Spleen (tissue), 11 donors: ENCODE results near the gene MSH3. TPM values are rescaled to one million over a fixed set of nuclear protein-coding genes. Genes with fewer than 3 reads are reported as not detected.
A peak's percentile ranks its signal among the peaks of the same experiment; 100 is the strongest.

Source experiments
- DNase-seq: peaks from one replicate; pipeline ENCODE4 v3.0.0-alpha.2; 2020
- H3K27ac ChIP-seq, 8 donors: fragments of 200-600 bp; sonication (generic) in 7 of 8; 1 replicate in 4 of 8; 2 replicates in 4 of 8; pipeline versions ENCODE4 v1.5.0 to v1.8.0; 2016 to 2021; ENCODE audit warnings: inconsistent platforms in 4 of 8, mild to moderate bottlenecking in 4 of 8, moderate library complexity in 1 of 8
- H3K27me3 ChIP-seq, 7 donors: fragments of 200-600 bp; sonication (generic) in 6 of 7; replicated peaks in 1 of 7; 1 replicate in 4 of 7; 2 replicates in 3 of 7; pipeline versions ENCODE4 v1.5.0 to v1.8.0; 2016 to 2021; ENCODE audit warnings: inconsistent platforms in 3 of 7, mild to moderate bottlenecking in 1 of 7
- H3K36me3 ChIP-seq, 6 donors: fragments of 200-600 bp; sonication (generic) in 5 of 6; 1 replicate in 4 of 6; 2 replicates in 2 of 6; pipeline versions ENCODE4 v1.5.0 to v1.8.0; 2016 to 2021; ENCODE audit warnings: inconsistent platforms in 2 of 6
- H3K4me1 ChIP-seq, 6 donors: fragments of 200-600 bp; sonication (generic) in 5 of 6; 1 replicate in 3 of 6; 2 replicates in 3 of 6; pipeline versions ENCODE4 v1.5.0 to v1.8.0; 2016 to 2021; ENCODE audit warnings: inconsistent platforms in 3 of 6
- H3K4me3 ChIP-seq, 8 donors: fragments of 200-600 bp; sonication (generic) in 7 of 8; 1 replicate in 4 of 8; 2 replicates in 4 of 8; pipeline versions ENCODE4 v1.5.0 to v1.8.0; 2016 to 2021; ENCODE audit warnings: inconsistent platforms in 4 of 8, mild to moderate bottlenecking in 4 of 8, moderate library complexity in 2 of 8
- H3K9me3 ChIP-seq, 8 donors: fragments of 200-600 bp; sonication (generic) in 7 of 8; 1 replicate in 4 of 8; 2 replicates in 4 of 8; pipeline versions ENCODE4 v1.5.0 to v1.8.0; 2016 to 2021; ENCODE audit warnings: inconsistent platforms in 4 of 8
- POLR2A ChIP-seq, 3 donors: fragments of 450-650 bp; IDR thresholded peaks; one replicate each; pipeline ENCODE4 v1.5.1; 2017; ENCODE audit warnings: antibody characterized with exemption in 3 of 3, mild to moderate bottlenecking in 1 of 3
- POLR2AphosphoS5 ChIP-seq, 3 donors: sonication (generic); formaldehyde crosslinking; IDR thresholded peaks; one replicate each; pipeline ENCODE4 v1.5.1; 2017; ENCODE audit warnings: antibody characterized with exemption in 3 of 3
- WGBS, 5 donors: extraction: QIAGEN DNeasy Blood & Tissue Kit in 3 of 5; methylation state at CpG; one replicate each; pipeline versions ENCODE4 v1.1.5 to v1.1.7; 2013 to 2018; 5-methylcytosine and 5-hydroxymethylcytosine counted together
- intact Hi-C: fragments of 100-400 bp; cut with DNase I; formaldehyde crosslinking; loops from one replicate; pipeline ENCODE4 v1.15.0; 2023; ENCODE audit warnings: low total_unique reads
- polyA plus RNA-seq, 3 donors: library from polyadenylated mRNA; stranded (reverse); fragments of 200-250 nt; gene quantifications; one replicate each; pipeline ENCODE4 v1.2.1, GENCODE V29; 2013
- total RNA-seq, 7 donors: library from RNA; depleted of rRNA in 3 of 7; stranded (reverse); fragments of >200 nt in 3 of 7; fragmentation: NEBNext Ultra II Directional in 4 of 7; extraction: Animal tissue kit (Norgen Biotek cat#: 25700) in 4 of 7; gene quantifications; one replicate each; pipeline versions ENCODE4 v1.1.0 to v1.2.1, GENCODE V29; 2016 to 2021
- TF ChIP-seq, protein P1 (sequence below), 11 experiments: fragments of 200-600 bp in 7 of 11; fragments of 450-650 bp in 4 of 11; sonication (generic) in 4 of 11; IDR thresholded peaks in 8 of 11; conservative IDR thresholded peaks in 3 of 11; 1 replicate in 7 of 11; 2 replicates in 4 of 11; pipeline versions ENCODE4 v1.4.0 to v1.8.0; 2016 to 2021; ENCODE audit warnings: antibody characterized with exemption in 11 of 11, inconsistent platforms in 4 of 11, mild to moderate bottlenecking in 1 of 11
- donor health status: healthy with polysubstance abuse.
- donor health status: DM: no; HTN: no; CAD: no; lungs with moderate emphysema.
- donor health status: DM: no; HTN: no; CAD: no.
- donor health status: Bipolar disorder and iron deficiency.
- donor health status: healthy.
- donor health status: DM: no; HTN: no; CAD: no.
- donor health status: DM: yes; HTN: yes; CAD: no.

The MSH3 gene
- total and polyA plus RNA-seq, 10 donors: 2.3 to 17.0 (median 14.6) TPM

DNA sequence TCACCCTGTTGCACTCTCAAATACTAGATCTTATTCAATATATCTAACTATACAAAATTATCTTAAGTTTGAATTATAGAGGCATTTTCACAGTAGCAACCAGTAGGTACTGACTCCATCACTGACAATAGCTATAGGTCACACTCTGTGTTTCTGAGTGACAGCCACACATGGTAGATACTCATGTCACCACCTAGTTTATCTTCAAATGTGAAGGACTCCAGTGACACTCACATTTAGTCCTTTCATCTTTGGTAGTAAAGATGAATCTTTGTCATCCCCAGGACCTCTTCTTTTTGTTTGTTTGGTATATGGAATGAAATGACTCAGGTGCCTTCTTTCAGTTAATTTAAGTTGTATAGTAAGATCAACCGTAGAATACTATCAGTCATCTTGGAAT, 102.8 kb downstream of the MSH3 start:
- peaks cover 0 to 36% (median 2%) of the 10 kb centered on the region in 6 donors for H3K36me3 ChIP-seq
- no peak for DNase-seq
- H3K4me1 ChIP-seq: peaks cover 6 to 26% (median 23%) of the 10 kb centered on the region in 6 donors
- H3K27ac ChIP-seq: peak overlapping the region in 3 of 8 donors; percentile 56 to 75 (median 70)
- no peaks in the 10 kb centered on the region for H3K9me3 ChIP-seq
- TF ChIP-seq, protein P1, sequence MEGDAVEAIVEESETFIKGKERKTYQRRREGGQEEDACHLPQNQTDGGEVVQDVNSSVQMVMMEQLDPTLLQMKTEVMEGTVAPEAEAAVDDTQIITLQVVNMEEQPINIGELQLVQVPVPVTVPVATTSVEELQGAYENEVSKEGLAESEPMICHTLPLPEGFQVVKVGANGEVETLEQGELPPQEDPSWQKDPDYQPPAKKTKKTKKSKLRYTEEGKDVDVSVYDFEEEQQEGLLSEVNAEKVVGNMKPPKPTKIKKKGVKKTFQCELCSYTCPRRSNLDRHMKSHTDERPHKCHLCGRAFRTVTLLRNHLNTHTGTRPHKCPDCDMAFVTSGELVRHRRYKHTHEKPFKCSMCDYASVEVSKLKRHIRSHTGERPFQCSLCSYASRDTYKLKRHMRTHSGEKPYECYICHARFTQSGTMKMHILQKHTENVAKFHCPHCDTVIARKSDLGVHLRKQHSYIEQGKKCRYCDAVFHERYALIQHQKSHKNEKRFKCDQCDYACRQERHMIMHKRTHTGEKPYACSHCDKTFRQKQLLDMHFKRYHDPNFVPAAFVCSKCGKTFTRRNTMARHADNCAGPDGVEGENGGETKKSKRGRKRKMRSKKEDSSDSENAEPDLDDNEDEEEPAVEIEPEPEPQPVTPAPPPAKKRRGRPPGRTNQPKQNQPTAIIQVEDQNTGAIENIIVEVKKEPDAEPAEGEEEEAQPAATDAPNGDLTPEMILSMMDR (IDR thresholded peaks at IDR 0.05 in 8 of 11, conservative IDR thresholded peaks at IDR 0.05 in 3 of 11): no peak
- TF ChIP-seq POLR2A (IDR thresholded peaks at IDR 0.05) (no peak), POLR2AphosphoS5 (IDR thresholded peaks at IDR 0.05) (no peak)
- no peaks in the 10 kb centered on the region for H3K27me3 ChIP-seq
- no peak overlapping the region for H3K4me3 ChIP-seq
- intact Hi-C loops: no loop called here
- 76 to 95% (median 86%) methylated on average over 1 of the region's 1 CpG for WGBS, 5 donors

DNA sequence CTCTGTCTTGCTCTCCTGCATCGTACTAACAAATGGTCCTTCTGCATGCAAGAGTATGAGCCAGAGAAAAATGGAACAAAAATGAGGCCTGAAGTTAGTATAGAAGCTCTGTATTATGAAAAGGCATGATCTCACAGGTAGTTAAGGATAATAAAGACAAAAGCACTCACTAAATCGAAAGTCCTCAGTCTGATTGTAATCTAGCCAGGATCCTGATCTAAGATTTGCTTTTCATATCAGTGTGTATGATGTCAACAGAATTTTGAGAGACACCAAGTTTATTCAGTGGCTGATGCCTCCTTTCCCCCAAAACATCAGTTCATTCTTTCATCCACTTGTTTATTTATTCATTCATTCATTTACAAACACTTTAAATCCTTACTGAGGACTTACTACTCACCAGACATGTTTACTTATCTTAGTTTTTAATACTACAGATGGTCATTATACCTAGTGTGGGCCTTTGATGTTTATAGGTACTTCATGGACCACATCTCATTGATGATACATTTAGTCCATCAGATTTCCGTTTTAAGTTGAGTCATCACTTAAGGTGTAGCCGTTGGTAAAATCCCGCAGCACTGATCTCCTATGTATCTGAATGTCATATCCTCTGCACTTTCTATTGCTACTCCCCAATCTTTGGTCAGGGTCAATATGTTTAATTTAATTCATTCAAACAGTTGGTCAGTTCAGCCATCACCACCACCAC, 105.6 kb downstream of the MSH3 start:
- peaks cover 0 to 44% (median 2%) of the 10 kb centered on the region in 6 donors for H3K36me3 ChIP-seq
- no peak overlapping the region for H3K4me3 ChIP-seq
- peaks cover 6 to 19% (median 15%) of the 10 kb centered on the region in 6 donors for H3K4me1 ChIP-seq
- DNase-seq: no peak
- TF ChIP-seq POLR2A (IDR thresholded peaks at IDR 0.05) (no peak), POLR2AphosphoS5 (IDR thresholded peaks at IDR 0.05) (no peak)
- TF ChIP-seq, protein P1 (IDR thresholded peaks at IDR 0.05 in 8 of 11, conservative IDR thresholded peaks at IDR 0.05 in 3 of 11): no peak
- no peak overlapping the region for H3K27ac ChIP-seq
- intact Hi-C loops: no loop called here
- 84 to 97% (median 93%) methylated on average over 5 of the region's 5 CpGs for WGBS, 5 donors
- no peaks in the 10 kb centered on the region for H3K9me3 ChIP-seq
- H3K27me3 ChIP-seq: no peaks in the 10 kb centered on the region

DNA sequence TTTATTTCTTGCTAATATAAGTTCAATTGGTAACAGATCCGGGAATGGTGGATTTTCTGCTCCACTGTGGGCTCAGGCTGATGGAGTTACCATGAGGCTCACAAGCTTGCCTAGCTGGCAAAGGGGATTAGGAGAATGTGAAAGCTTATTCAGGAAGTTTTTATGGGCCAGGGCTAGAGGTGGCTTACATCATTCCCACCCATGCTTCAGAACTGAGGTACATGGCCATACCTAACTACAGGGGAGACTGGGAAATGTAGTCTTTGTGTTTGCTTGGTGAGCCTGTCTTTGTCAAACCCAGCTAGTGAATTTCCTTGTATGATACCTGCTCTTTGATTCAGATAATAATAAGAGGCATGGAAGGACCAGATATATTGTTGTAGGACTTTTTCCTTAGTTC, 106.2 kb downstream of the MSH3 start:
- intact Hi-C loops: no loop called here
- WGBS, 5 donors: 91 to 100% (median 97%) methylated on average over 1 of the region's 1 CpG
- Histone ChIP-seq H3K4me1 (peaks cover 0 to 12% (median 8%) of the 10 kb centered on the region in 6 donors), H3K9me3 (no peaks in the 10 kb centered on the region), H3K27ac (no peak overlapping the region), H3K4me3 (no peak overlapping the region), H3K36me3 (peaks cover 0 to 46% (median 2%) of the 10 kb centered on the region in 6 donors), H3K27me3 (no peaks in the 10 kb centered on the region)
- TF ChIP-seq POLR2AphosphoS5 (IDR thresholded peaks at IDR 0.05) (no peak), POLR2A (IDR thresholded peaks at IDR 0.05) (no peak)
- TF ChIP-seq, protein P1 (IDR thresholded peaks at IDR 0.05 in 8 of 11, conservative IDR thresholded peaks at IDR 0.05 in 3 of 11): no peak
- DNase-seq: no peak

DNA sequence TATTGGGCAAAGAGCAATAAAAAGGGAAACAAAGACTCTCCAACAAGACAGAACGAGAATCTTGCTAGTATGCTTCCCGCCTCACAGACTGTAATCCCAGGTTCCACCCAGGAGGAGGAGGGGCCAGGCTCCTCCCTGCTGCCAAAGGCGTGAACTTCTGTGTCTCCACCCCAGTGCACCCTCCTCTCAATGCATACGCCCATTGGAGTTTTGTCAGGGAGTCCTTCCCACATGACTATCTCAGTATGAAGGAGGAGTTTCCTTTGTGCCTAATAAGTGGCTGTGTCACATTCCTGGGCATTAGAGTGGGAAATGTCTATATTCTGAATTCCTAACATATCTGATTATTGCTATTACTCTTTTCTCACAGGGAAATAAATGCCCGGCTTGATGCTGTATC, 106.7 kb downstream of the MSH3 start:
- 93 to 98% (median 95%) methylated on average over 5 of the region's 5 CpGs for WGBS, 5 donors
- no peak for TF ChIP-seq POLR2A (IDR thresholded peaks at IDR 0.05)
- TF ChIP-seq POLR2AphosphoS5 (IDR thresholded peaks at IDR 0.05): no peak
- TF ChIP-seq, protein P1 (IDR thresholded peaks at IDR 0.05 in 8 of 11, conservative IDR thresholded peaks at IDR 0.05 in 3 of 11): no peak
- no peak for DNase-seq

More for the DNA sequence above, 106.7 kb downstream of the MSH3 start:
- Histone ChIP-seq H3K27ac (no peak overlapping the region), H3K4me3 (no peak overlapping the region), H3K9me3 (no peaks in the 10 kb centered on the region), H3K4me1 (peaks cover 0 to 7% (median 4%) of the 10 kb centered on the region in 6 donors), H3K27me3 (no peaks in the 10 kb centered on the region), H3K36me3 (peaks cover 0 to 46% (median 2%) of the 10 kb centered on the region in 6 donors)
- intact Hi-C loops: no loop called here
